SHP77 (cell line): ENCODE data around the gene BEND7.
A peak's percentile ranks its signal among the peaks of the same experiment; 100 is the strongest.
"Not testable (repeated sequence)": the region's sequence is repeated elsewhere in the genome, so short reads cannot be mapped to it uniquely, and the experiment has no call there.

Source experiments
- DNase-seq, 2 experiments: peaks; one replicate each; lab custom pipeline; 2025; lab: John Stamatoyannopoulos, UW

BEND7 gene

DNA sequence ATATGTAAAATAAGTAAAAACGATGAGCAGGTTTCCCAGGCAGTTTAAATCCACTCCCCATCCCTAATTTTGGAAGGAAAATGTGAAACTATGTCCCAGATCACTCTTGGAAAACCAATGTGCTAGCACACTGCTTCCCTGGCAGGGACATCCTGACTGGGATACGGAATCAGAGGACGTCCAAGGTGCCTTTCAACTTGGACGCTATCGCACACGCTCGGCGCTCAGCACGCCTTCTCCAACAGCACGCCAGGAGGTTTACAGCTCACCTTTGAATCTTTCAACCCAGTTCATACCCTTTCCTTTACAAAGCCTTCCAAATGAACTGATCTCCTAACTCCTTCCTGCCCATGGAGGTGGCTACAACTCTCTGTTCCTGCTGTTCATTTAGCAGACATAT lies 47.1 kb downstream of the BEND7 start:
- no peak for DNase-seq

DNA sequence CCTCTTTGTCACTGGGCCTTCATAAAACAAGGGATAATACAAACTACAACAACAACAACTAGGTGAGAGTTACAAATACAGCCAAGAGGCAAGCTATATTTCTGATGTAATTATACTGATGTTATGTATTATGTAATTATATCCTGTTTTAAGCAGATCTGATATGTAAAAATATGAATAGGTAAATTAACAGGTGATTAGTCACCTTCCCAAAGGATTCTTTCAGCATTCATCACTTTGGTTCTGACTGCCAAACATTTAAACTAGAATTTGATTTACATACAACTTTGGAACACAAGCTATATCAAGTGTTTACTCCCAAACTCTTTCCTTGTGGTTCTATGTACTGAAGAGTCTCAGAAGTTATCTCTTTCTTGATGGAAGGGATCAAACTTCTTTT lies 53.7 kb downstream of the BEND7 start:
- DNase-seq, result no peak

DNA sequence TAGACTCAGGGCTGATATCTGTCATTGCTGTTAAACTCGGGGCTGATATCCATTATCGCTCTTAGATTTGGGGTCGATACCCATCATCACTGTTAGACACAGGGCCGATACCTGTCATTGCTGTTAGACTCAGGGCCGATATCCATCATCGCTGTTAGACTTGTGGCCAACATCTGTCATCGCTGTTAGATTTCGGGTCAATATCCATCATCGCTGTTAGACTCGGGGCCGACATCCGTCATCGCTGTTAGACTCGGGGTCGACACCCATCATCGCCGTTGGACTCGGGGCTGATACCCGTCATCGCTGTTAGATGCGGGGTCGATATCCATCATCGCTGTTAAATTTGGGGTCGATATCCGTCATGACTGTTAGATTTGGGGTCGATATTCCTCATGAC lies 54.8 kb downstream of the BEND7 start:
- DNase-seq, result no peak

DNA sequence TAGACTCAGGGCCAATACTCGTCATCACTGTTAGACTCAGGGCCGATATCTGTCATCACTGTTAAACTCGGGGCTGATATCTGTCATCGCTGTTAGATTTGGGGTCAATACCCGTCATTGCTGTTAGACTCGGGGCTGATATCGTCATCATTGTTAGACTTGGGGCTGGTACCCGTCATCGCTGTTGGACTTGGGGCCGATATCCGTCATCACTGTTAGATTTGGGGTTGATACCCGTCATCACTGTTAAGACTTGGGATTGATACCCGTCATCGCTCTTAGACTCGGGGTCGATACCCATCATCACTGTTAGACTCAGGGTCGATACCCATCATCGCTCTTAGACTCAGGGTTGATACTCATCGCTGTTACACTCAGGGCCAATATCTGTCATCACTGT lies 56.5 kb downstream of the BEND7 start:
- no peak for DNase-seq

DNA sequence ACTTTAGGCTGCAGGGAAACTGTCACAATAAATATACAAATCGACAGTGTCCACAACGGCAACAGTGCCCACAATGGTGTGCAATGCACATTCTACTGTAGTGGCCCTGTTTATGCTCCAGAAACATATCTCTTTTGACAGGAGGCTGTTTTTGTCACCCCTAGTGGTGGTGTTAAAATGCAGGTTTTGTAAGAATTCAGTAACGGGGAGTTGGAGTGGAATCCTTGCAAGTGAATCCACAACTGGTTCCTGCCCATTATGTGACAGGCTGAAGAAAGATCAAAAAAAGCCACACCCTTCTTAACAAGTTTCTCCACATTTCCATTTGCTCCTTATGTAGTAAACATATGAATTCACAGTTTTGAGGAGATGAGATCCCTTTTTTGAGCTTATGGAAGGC lies 58.5 kb downstream of the BEND7 start:
- no peak for DNase-seq

DNA sequence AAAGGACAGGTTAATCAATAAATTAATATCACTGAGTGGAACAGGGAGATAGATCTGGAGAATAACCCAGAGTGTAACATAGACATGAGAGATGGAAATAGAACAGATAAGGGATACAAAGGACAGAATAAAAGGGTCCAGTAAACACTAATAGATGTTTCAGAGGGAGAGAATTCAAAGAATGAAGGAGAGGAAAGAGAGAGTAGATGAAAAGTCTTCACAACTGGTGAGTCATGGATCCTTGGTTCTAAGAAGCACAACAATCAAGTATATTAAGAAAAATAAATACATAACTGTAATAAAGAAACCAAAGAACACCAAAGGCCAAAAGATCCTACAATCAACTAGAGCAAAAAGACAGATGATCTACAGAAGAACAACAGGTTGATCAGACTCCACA lies 66.3 kb downstream of the BEND7 start:
- DNase-seq, result no peak

DNA sequence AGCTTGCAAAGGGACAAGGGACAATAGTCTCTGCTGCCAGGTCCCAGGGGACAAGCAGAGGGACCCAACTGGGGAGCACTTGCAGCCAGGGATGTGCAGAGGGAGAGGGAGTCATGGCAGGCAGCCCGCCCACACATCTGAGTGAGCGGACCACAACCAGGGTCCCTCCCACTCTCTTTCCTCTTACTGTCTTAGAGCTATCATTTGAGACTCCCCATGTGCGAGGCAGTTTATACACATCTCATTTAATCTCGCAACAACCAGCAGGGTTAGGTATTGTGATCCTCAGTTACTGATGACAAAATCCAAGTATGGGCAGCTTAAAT lies 70.2 kb downstream of the BEND7 start:
- no peak for DNase-seq

DNA sequence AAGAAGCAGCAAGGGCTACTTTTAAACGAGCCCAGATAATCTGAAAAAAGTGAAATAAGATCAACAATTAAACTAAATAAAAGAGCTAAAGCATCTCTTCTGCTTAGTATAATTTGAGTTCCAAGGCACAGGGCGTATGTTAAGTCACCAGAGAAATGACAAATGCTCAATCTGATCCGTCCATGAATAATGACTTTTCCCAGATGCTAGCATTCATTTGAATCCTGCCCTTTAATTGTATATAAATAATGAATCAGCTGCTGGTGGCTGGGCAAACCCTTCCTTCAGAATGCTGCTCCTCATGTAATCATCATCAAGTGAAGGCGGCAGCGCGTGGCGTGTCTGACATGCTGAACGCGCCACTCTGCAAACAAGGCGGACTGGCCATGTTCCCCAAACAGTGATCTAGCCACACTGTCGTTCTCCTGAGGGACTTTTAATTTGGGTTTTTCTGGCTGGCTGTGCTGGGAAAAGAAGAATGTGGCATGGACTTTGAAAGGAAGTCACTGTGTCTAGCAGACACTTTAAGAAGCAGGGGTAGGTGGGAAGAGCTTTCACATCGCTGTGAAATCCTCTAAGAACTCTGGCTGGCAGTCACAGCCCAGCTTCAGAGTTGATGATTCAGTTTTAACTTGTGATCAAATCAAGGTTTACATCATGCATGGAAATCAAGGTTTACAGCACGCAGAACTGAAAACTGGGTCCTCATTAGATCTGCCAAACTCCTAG lies 70.7 kb downstream of the BEND7 start:
- no peak for DNase-seq

DNA sequence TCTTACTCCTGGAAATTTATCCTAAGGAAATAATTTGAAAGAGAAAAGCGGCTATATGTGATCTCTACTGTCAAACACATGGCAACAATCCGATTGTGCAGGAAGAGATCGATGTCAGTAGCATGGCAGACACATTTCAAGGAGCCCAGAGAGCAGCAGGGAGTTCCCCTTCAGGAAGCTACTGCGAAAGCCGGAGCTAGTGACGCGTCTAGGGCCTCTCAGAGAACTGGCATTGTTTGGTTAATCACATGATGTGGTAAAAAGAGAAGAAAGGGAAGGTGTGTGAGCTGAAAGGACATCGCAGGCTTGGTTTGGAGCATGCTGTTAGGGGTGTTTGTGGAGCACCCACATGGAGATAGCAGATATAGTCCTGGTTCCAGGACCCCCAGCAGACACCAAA lies 74.9 kb downstream of the BEND7 start:
- no peak for DNase-seq

DNA sequence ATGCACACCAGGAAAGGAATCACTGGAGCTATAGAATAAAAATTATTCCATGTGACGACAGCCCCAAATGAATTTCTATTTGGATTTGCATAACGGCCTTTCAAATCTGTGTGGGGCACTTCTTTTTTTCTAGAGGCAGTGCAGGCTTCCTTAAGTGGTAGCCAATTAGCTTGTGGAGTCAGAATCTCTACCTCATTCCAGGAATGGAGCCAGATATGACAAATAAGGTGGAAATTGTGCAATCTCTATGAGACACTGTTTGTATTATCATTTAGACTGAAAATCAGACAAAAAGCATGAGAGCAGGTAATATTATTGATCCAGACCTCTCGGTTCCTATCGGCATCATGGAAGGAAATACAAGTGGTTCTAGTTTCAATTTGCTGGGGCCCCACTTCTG lies 78.7 kb downstream of the BEND7 start:
- DNase-seq, result no peak

DNA sequence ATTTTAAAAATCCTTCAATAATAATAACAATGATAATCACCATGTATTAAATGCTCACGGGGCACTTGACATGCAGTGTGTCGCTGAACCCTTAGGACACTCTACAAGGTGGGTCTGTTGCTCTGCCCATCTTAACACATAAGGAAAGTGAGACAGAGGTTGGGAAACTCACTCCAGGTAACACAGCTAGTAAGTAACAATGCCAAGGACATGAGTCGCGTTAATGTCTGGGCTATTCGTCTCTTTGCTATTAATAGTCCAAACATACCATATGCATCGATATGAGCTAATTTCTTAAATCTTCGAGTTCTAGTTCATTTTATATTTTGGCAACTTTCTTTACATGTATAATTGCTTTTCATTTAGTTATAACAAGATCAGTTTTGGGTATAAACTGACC lies 79.5 kb downstream of the BEND7 start:
- DNase-seq, result no peak

DNA sequence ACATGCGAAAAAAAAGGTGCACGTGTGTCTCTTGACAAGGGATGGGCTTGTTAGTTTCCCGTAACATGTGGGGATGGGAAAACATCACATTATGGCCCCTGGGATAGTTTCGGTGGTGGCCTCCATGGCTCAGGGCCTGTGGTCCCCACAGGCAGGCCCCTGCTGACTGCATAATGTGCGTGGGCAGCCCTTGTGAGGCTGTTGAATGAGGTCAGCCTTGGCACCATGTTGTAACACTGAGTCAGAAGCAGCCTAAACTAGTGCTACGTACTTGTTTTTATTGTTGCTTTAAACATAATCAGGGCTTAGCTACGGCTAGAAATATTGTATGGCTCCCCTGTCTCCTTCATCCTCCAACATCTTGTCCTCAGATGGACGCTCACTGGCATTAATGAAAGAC lies 80.6 kb downstream of the BEND7 start:
- no peak for DNase-seq

DNA sequence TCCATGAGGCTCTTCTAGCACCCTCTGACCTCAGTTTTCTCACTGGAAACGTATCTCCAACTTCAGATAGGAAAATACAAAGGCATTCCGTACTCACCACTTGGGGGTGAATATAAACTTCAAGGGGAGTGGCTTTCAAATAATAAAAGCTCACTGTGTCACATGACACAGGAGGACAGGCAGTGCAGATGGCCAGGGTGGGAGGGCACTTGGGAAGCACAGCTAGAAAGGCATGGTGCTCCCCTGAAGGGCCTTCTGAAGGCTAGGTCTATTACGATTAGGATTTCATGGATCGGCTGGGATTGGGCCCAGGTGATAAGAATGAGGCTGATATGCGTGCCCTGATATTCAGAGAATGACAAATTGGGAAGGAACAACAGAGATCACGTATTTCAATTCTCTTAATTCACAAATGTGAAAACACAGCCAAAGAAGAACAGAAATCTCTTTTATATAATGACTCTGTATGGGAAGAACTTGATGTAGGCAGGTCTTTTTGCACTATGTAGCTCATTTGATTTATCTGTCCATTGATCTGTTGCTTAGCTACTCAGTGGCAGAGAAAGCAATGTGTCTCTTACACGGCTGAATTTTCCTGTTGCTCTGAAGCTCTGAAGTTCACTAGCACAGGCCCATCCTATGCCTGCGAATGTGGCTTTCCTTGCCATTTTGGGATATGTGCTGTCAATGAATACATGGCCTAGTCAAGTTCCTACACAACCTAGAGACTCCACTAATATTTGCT lies 83.0 kb downstream of the BEND7 start:
- DNase-seq, result no peak

DNA sequence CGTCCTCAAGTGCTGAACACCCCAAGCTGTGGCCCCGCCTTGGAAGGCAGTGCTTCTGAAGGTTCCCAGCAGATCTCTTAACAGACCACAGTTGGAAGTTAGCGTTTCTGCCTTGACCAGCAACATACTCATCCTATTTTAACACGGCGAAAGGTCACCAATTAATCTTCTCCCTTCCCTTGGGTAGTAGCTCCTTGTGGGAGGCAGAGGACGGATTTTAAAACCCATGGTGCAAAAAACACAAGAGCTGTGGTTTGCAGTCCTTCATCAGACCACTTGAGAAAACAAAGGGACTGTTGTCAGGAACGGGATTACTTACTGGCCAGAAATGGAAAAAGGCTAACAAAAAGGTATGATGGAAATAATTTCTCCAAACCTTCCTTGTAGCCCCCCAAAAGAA lies 87.3 kb downstream of the BEND7 start:
- no peak for DNase-seq

DNA sequence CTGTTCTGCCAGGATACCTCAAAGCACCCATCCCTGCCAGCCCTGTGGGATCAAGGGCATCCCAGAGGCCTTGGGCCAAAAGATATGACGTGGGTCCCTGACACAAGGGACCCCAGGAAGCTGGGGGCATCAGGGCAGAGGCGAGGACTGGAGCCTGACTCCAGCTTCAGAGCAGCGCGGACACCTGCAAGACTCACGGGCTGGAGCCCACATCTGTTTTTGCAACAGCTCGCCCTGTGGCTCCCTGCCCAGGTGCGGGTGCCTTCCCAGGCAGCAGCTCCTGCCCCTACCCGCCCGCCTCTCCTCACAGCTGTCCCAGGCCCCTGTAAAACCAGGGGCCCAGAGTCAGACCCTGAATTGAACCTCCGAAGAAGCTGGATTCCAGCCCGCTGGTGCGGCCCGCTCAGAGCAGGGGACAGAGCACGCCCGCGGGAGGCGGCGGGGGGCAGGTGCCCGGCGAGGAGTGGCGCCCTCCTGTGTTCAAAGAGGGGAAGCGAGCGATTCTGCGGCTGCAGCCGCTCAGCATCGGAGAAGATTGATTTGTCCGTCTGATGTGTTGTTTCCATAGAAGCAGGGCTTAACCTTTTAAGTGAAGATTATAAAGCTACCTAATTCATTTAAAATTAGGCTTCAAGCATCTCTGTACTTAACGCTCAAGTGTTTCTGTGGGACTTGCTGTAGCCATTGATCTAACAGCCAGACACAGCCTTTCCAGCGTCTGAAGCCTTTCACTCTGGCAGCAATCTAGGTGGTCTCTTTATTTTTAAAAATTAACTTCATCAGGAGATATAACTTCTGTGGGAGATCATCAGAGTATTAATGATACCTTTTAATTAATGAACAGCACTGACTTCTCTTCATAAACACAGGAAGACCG lies 88.4 kb downstream of the BEND7 start:
- peak; percentile 2 to 17 for DNase-seq

DNA sequence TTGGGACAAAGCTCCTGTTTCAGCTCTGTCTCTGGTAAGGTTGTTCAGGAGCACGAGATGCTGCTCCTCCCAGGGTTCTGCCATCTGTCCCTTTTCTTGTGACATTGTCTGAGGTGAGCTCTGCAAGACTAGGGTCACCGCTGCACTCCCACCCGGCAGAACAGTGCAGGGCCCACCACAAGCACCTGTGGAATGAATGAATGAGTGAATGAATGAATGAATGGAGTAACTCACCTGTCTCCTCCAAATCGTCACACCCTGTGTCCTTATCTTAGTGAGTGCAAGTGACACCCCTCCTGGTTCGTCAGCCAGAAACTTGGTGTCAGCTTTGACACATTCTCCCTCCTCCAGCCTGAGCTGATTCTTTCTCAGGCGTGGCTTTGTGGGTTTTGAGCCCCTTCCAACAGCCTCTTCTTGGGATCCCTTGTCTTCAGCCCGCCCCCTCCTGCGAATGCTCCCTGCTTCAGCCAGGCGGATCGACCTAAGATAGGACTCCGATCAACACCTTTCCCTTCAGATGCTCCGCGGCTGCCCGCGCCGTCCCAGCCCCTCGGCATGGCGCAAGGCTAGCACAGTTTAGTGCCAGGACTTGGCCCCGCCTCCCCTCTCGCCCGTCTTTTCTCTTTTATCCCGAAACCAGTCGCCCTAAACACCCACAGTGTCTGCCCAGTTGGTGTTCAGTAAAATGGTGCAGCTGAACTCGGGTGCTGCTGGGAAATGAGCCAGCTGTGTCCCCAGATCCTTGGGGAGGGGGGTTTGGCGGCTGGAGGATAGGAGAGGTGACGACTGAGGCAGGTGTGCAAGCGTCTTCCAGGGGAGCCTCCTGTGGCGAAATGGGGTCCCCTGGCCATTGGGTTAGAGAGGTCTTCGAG lies 89.3 kb downstream of the BEND7 start:
- DNase-seq, result no peak

DNA sequence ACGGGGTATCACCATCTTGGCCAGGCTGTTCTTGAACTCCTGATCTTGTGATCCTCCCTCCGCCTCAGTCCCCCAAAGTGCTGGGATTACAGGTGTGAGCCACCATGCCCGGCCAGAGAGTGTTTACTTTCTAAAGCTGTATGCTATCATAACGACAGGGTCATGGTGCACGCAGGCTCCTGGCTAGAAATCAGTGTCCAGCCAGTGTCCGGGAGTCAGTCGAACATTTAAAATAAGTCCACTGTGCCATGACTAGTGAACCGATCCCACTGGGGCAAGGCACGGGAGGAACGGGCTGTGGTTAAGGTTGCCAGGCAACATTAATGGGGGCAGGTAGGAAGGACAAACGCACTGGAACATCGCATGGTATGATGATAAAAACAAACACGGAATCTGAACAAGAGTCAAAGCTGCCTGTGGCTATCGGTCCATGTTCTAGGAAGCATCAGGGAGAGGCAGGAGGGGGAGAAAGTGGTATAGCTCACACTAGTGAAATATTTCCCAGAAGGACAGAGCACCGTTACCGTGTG lies 91.7 kb downstream of the BEND7 start:
- no peak for DNase-seq

DNA sequence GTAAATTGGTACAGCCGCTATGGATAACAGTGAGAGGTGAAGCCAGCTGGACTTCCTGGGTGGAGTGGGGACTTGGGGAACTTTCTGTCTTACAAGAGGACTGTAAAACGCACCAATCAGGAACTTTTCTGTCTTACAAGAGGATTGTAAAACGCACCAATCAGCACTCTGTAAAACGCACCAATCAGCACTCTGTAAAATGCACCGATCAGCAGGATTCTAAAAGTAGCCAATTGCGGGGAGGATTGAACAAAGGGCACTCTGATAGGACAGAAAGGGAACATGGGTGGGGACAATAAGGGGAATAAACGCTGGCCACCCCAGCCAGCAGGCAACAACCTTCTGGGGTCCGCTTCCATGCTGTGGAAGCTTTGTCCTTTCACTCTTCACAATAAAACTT lies 100.9 kb downstream of the BEND7 start:
- DNase-seq, result not testable (repeated sequence)

DNA sequence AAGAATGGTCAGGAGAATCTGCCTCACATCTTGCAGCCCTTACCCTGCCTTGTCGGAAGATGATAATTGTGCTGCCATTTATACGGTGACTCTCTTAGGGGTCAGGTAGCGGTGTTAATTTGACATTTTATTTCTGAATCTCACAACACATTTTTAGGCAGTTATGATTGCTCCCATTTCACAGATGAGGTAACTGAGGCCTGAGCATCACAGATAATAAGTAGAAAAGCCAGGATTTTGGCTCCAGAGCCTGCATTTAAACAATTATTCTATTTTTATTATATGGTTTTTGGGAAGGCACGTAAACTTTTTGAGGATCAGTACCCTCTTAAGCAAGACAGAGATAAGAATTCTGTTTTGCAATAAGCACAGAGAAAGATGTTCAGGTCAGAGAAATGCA lies 103.4 kb downstream of the BEND7 start:
- DNase-seq, result no peak

DNA sequence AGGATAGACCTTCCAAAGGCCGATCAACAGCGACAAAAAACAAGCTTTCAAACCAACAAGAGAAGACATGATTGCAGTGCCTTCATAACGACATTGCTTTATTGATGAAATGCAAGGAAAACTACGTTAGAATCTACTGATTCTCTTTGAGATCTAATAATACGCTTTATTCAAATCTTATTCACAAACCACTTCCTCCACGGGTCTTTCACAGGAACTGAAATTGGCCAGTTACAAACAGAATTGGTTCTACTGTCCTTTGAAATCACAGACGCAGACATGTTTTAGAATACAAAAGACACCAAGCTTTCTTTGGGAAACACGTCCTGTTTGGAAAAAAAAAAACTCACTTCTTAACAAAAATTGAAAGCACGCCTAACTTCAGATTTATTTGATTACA lies 106.0 kb downstream of the BEND7 start:
- no peak for DNase-seq

DNA sequence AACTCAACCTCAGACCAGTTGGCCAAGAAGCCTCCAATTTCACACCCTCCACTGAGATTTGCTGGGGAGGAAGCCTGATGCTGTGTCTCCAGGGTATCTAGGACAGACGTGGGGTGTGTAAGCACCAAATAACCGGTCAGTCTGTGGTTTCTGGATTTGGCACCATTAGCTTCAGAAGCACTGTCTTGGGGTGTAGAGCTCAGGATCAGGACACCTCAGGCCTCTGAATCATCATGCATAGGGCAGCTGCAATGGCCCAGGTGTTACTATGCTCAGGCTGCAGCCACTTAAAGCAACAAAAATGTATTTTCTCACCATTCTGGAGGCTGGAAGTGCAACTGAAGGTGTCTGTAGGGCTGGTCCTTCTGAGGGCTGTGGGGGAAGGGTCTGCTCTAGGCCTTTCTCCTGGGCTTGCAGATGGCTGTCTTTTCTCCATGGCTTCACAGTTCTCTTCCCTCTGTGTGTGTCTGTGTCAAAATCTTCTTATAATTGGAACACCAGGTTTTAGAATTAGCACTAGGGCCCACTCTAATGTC lies 107.4 kb downstream of the BEND7 start:
- DNase-seq, result no peak
